Measurements from ENCODE around the gene CCNYL1. TPM values are rescaled to one million over a fixed set of nuclear protein-coding genes. Genes with fewer than 3 reads are reported as not detected.
A peak's percentile ranks its signal among the peaks of the same experiment; 100 is the strongest.

The CCNYL1 gene
- total RNA-seq, 4 donors from 2014 or later: 30.0 to 99.5 (median 31.7) TPM

DNA sequence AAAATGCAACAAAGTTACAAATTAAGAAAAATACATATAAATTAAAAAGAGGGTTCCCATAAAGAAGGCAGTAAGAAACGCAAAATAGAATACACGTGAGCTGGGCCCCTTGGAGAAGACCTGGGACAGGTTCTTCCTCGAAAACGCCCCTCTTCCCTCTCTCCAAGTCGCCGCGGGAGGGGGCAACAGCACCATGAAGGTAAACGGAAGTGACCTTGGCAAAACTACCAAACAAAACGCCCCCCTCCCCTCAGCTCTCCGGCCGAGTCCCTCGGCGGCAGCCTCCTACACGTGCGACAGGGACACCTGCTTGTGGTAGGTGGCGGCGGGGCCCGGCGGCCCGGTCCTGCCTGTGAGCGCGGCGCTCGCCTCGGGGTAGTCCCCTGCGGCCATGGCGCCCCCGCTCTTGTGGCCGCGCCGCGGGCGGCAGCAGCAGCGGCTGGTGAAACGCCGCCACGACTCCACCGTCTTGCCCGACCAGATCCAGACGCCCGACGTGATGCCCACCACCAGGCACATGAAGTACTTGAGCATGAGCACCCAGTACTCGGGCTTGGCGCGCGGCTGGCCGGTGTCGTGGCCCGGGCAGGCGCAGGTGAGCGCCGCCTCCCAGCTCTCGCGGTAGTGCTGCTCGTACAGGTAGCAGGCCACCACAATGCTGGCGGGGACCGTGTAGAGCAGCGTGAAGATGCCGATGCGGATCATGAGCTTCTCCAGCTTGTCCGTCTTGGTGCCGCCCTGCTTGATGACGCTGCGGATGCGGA lies 55.4 kb downstream of the CCNYL1 start:
- peak; percentile 29 for DNase-seq
- H3K4me1 ChIP-seq: peaks cover 9 to 64% (median 53%) of the 10 kb centered on the region in 4 donors
- H3K36me3 ChIP-seq: peaks cover 0 to 12% (median 4%) of the 10 kb centered on the region in 4 donors
- WGBS, 2 donors (ENCODE audit: low coverage in 1 of 2): 14 to 30% methylated on average over 9 to 49 of the region's 65 CpGs
- in situ Hi-C loops (cut with MboI; ENCODE audit: low pct_ligation_motif_present in 1 of 4, low pct_unique_long_range_greater_than_20kb in 1 of 4, low sequenced_read_pairs in 3 of 4): loop anchor here in 1 of 4 donors (10.0 kb wide), 1 partner anchor 298 kb away; no protein-coding TSS in a partner anchor
- no peaks in the 10 kb centered on the region for H3K27me3 ChIP-seq
- peak in 1 of 3 donors; percentile 17 for TF ChIP-seq POLR2AphosphoS5 (IDR thresholded peaks at IDR 0.05)
- TF ChIP-seq, protein P1, sequence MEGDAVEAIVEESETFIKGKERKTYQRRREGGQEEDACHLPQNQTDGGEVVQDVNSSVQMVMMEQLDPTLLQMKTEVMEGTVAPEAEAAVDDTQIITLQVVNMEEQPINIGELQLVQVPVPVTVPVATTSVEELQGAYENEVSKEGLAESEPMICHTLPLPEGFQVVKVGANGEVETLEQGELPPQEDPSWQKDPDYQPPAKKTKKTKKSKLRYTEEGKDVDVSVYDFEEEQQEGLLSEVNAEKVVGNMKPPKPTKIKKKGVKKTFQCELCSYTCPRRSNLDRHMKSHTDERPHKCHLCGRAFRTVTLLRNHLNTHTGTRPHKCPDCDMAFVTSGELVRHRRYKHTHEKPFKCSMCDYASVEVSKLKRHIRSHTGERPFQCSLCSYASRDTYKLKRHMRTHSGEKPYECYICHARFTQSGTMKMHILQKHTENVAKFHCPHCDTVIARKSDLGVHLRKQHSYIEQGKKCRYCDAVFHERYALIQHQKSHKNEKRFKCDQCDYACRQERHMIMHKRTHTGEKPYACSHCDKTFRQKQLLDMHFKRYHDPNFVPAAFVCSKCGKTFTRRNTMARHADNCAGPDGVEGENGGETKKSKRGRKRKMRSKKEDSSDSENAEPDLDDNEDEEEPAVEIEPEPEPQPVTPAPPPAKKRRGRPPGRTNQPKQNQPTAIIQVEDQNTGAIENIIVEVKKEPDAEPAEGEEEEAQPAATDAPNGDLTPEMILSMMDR (IDR thresholded peaks at IDR 0.05): no peak
- TF ChIP-seq POLR2A (IDR thresholded peaks at IDR 0.05): no peak
- TF ChIP-seq EP300 (IDR thresholded peaks at IDR 0.05; ENCODE audit: low read depth): no peak
- peak overlapping the region; percentile 16 to 87 (median 76) for H3K4me3 ChIP-seq
- intact Hi-C loops (cut with DNase I; ENCODE audit: low total_unique reads): loop anchor here (5.0 to 10.0 kb wide), 3 partner anchors 58 to 258 kb away; partner anchors contain the start of gene PLEKHM3
- no peaks in the 10 kb centered on the region for H3K9me3 ChIP-seq
- H3K27ac ChIP-seq: peak overlapping the region; percentile 90 to 96 (median 96)

DNA sequence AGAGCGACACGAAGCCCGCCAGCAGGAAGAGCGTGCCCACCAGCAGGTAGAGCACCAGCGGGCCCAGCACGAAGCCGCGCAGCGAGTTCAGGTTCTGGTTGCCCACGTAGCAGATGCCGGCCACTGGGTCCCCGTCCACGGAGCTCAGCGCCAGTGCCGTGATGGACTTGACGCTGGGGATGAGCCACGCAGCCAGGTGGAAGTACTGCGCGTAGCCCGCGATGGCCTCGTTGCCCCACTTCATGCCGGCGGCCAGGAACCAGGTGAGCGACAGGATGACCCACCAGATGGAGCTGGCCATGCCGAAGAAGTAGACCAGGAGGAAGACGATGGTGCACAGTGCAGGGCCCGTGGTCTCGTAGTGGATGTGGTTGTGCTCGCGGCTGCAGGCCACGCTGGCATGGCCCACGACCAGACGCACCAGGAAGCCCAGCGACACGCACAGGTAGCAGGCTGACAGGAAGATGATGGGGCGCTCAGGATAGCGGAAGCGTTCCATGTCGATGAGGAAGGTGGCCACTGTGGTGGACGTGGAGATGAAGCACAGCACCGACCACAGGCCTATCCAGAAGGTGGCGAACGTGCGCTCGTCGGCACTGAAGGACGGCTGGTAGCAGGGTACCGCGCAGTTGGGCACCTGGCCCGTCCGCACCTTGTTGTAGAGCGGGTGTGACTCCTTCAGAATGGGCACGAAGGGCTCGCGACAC lies 56.2 kb downstream of the CCNYL1 start:
- peak; percentile 79 for DNase-seq
- peak overlapping the region; percentile 68 to 87 (median 82) for H3K4me3 ChIP-seq
- TF ChIP-seq POLR2A (IDR thresholded peaks at IDR 0.05) (no peak), POLR2AphosphoS5 (IDR thresholded peaks at IDR 0.05) (peak in 1 of 3 donors; percentile 9), EP300 (IDR thresholded peaks at IDR 0.05; ENCODE audit: low read depth) (no peak)
- TF ChIP-seq, protein P1 (IDR thresholded peaks at IDR 0.05): peak in 4 of 5 experiments; percentile 22 to 52 (median 38)
- H3K4me1 ChIP-seq: peaks cover 9 to 64% (median 50%) of the 10 kb centered on the region in 4 donors
- peaks cover 0 to 12% (median 3%) of the 10 kb centered on the region in 4 donors for H3K36me3 ChIP-seq
- H3K27ac ChIP-seq: peak overlapping the region; percentile 90 to 96 (median 96)
- in situ Hi-C loops (cut with MboI; ENCODE audit: low pct_ligation_motif_present in 1 of 4, low pct_unique_long_range_greater_than_20kb in 1 of 4, low sequenced_read_pairs in 3 of 4): loop anchor here in 1 of 4 donors (10.0 kb wide), 1 partner anchor 297 kb away; no protein-coding TSS in a partner anchor
- intact Hi-C loops (cut with DNase I; ENCODE audit: low total_unique reads): loop anchor here (5.0 to 10.0 kb wide), 3 partner anchors 57 to 257 kb away; partner anchors contain the start of gene PLEKHM3
- 38% methylated on average over 45 of the region's 56 CpGs; no CpG with 5 or more reads in 1 of the 2 donors for WGBS, 2 donors (ENCODE audit: low coverage in 1 of 2)
- no peaks in the 10 kb centered on the region for H3K9me3 ChIP-seq
- H3K27me3 ChIP-seq: no peaks in the 10 kb centered on the region

DNA sequence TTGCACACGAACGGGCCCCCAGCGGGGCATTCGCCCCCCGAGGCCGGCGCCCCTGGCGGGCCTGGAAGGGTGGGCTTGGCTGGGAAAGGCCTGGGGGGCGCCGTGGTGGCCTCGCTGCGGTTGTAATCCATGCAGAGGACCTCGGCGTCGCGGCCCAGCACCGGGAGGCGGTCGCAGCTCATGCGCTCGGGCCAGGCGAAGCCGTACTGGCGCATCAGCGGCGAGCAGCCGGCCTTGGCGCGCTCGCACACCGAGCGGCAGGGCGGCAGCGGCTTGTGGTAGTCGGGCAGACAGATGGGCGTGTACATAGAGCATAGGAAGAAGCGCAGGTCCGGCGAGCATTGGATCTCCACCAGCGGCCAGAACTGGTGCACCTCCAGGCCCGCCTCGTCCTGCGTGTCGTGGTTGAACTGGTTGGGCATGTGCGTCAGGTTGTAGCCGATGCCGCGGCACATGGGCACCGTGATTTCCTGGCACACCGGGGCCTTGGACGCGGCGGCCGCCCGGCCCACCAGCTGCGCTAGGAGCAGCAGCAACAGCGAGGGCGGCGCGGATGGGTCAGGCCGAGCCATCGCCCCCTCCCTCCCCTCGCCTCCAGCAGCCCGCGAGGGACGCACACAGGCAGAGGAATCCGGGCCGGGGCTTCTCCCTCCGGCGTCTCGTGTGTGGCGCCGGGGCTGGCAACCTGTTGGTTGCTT lies 56.9 kb downstream of the CCNYL1 start:
- Histone ChIP-seq H3K9me3 (no peaks in the 10 kb centered on the region), H3K27ac (peak overlapping the region; percentile 90 to 96 (median 96)), H3K4me1 (peaks cover 9 to 57% (median 47%) of the 10 kb centered on the region in 4 donors), H3K36me3 (peaks cover 0 to 12% (median 3%) of the 10 kb centered on the region in 4 donors), H3K27me3 (no peaks in the 10 kb centered on the region), H3K4me3 (peak overlapping the region; percentile 68 to 87 (median 82))
- TF ChIP-seq, protein P1 (IDR thresholded peaks at IDR 0.05): no peak
- no peak for TF ChIP-seq EP300 (IDR thresholded peaks at IDR 0.05; ENCODE audit: low read depth)
- TF ChIP-seq POLR2A (IDR thresholded peaks at IDR 0.05): peak; percentile 42
- TF ChIP-seq POLR2AphosphoS5 (IDR thresholded peaks at IDR 0.05): peak in 2 of 3 donors; percentile 8 to 42
- 2% methylated on average over 45 of the region's 73 CpGs; no CpG with 5 or more reads in 1 of the 2 donors for WGBS, 2 donors (ENCODE audit: low coverage in 1 of 2)
- DNase-seq: peak; percentile 61
- intact Hi-C loops (cut with DNase I; ENCODE audit: low total_unique reads): loop anchor here (5.0 to 10.0 kb wide), 3 partner anchors 56 to 256 kb away; partner anchors contain the start of gene PLEKHM3
- in situ Hi-C loops (cut with MboI; ENCODE audit: low pct_ligation_motif_present in 1 of 4, low pct_unique_long_range_greater_than_20kb in 1 of 4, low sequenced_read_pairs in 3 of 4): loop anchor here in 1 of 4 donors (10.0 kb wide), 1 partner anchor 296 kb away; no protein-coding TSS in a partner anchor

Data from transverse colon (tissue), 4 donors.